CD4-positive, alpha-beta T cell treated with Interleukin-12 subunit alpha and Interleukin-12 subunit beta, for 1 hour (primary cell): ENCODE data around the gene DACH1.

ENCODE experiments used
- DNase-seq: peaks from one replicate; pipeline ENCODE4 v3.0.0-alpha.2; 2020

DACH1 gene

GRCh38 chr13:71685072-71685471, 181.9 kb downstream of the DACH1 start:
- no peak for DNase-seq

- DNase-seq, result no peak
Measured at GRCh38 chr13:71681901-71682613, 184.9 kb downstream of the DACH1 start.

GRCh38 chr13:71677124-71677523, 189.9 kb downstream of the DACH1 start:
- DNase-seq, result no peak

GRCh38 chr13:71672512-71672911, 194.5 kb downstream of the DACH1 start:
- no peak for DNase-seq

- DNase-seq, result no peak
Measured at GRCh38 chr13:71663431-71663830, 203.6 kb downstream of the DACH1 start.

- DNase-seq, result no peak
Measured at GRCh38 chr13:71661921-71662320, 205.1 kb downstream of the DACH1 start.

GRCh38 chr13:71659404-71659803, 207.6 kb downstream of the DACH1 start:
- no peak for DNase-seq

GRCh38 chr13:71645467-71645866, 221.5 kb downstream of the DACH1 start:
- no peak for DNase-seq

GRCh38 chr13:71644579-71644978, 222.4 kb downstream of the DACH1 start:
- DNase-seq, result no peak

GRCh38 chr13:71643448-71643860, 223.6 kb downstream of the DACH1 start:
- no peak for DNase-seq

- DNase-seq, result no peak
Measured at GRCh38 chr13:71638751-71639150, 228.3 kb downstream of the DACH1 start.

- DNase-seq, result no peak
Measured at GRCh38 chr13:71634602-71635443, 232.2 kb downstream of the DACH1 start.

- no peak for DNase-seq
Measured at GRCh38 chr13:71634182-71634581, 232.8 kb downstream of the DACH1 start.

GRCh38 chr13:71632721-71633120, 234.3 kb downstream of the DACH1 start:
- no peak for DNase-seq

GRCh38 chr13:71632206-71632605, 234.8 kb downstream of the DACH1 start:
- no peak for DNase-seq

- DNase-seq, result no peak
Measured at GRCh38 chr13:71629167-71629566, 237.8 kb downstream of the DACH1 start.

GRCh38 chr13:71626421-71627117, 240.4 kb downstream of the DACH1 start:
- DNase-seq, result no peak

GRCh38 chr13:71625694-71626093, 241.3 kb downstream of the DACH1 start:
- no peak for DNase-seq

- no peak for DNase-seq
Measured at GRCh38 chr13:71624653-71625600, 242.1 kb downstream of the DACH1 start.

GRCh38 chr13:71621174-71622124, 245.6 kb downstream of the DACH1 start:
- no peak for DNase-seq

- DNase-seq, result no peak
Measured at GRCh38 chr13:71619096-71619495, 247.9 kb downstream of the DACH1 start.
